Activated CD4-positive, alpha-beta T cell treated with anti-CD3 and anti-CD28 coated beads, Interleukin-2, amount 10 ng/mL, durations not matched to agents 7 days and 5 days (primary cell): Measurements from ENCODE around the gene CA6. TPM values are rescaled to one million over a fixed set of nuclear protein-coding genes. Genes with fewer than 3 reads are reported as not detected.
"Not testable (repeated sequence)": the region's sequence is repeated elsewhere in the genome, so short reads cannot be mapped to it uniquely, and the experiment has no call there.

Experiments
- CTCF ChIA-PET: fragments of 350-600 bp; sonication (Branson Sonifier 250); formaldehyde crosslinking; loops from one replicate; lab custom pipeline; 2021; ENCODE audit warnings: antibody characterized with exemption; lab: Charles Lee
- POLR2A ChIA-PET: fragments of 350-600 bp; sonication (Branson Sonifier 250); formaldehyde crosslinking; loops from one replicate; lab custom pipeline; 2021; ENCODE audit warnings: antibody characterized with exemption; lab: Charles Lee
- DNase-seq: peaks from one replicate; pipeline ENCODE4 v3.0.0-alpha.2; 2020
- H3K27ac Mint-ChIP-seq: one replicate; pipeline ENCODE4 v1.8.0; 2021; ENCODE audit warnings: mild to moderate bottlenecking, moderate library complexity, mixed read lengths
- H3K27me3 Mint-ChIP-seq: one replicate; pipeline ENCODE4 v1.8.0; 2021; ENCODE audit warnings: mixed read lengths
- H3K36me3 Mint-ChIP-seq: one replicate; pipeline ENCODE4 v1.8.0; 2021; ENCODE audit warnings: low read depth, mixed read lengths
- H3K4me1 Mint-ChIP-seq: one replicate; pipeline ENCODE4 v1.8.0; 2021; ENCODE audit warnings: mixed read lengths
- H3K4me3 Mint-ChIP-seq: one replicate; pipeline ENCODE4 v1.8.0; 2021; ENCODE audit warnings: mild to moderate bottlenecking, moderate library complexity, mixed read lengths
- H3K9me3 Mint-ChIP-seq: one replicate; pipeline ENCODE4 v1.8.0; 2021; ENCODE audit warnings: mixed read lengths
- total RNA-seq, 2 experiments: library from RNA; stranded (reverse); gene quantifications; one replicate each; pipeline ENCODE4 v1.2.3, GENCODE V29; 2021

The CA6 gene
- total RNA-seq, 2 experiments from 2014 or later = 0.25 to 0.31 TPM

DNA sequence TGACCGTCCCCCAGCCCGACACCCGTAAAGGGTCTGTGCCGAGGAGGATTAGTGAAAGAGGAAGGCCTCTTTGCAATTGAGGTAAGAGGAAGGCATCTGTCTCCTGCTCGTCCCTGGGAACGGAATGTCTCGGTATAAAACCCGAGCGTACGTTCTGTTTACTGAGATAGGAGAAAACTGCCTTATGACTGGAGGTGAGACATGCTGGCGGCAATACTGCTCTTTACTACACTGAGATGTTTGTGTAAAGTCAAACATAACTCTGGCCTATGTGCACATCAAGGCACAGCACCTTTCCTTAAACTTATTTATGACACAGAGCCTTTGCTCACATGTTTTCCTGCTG, 56.5 kb downstream of the CA6 start:
- H3K9me3 Mint-ChIP-seq, H3K27ac Mint-ChIP-seq, DNase-seq, H3K4me3 Mint-ChIP-seq, CTCF ChIA-PET, H3K36me3 Mint-ChIP-seq, POLR2A ChIA-PET: not testable (repeated sequence)
- H3K27me3 Mint-ChIP-seq = peaks cover 11% of the 10 kb centered on the region
- H3K4me1 Mint-ChIP-seq = peaks cover 11% of the 10 kb centered on the region

- no peak for DNase-seq
- peaks cover 11% of the 10 kb centered on the region for H3K4me1 Mint-ChIP-seq
- ChIA-PET POLR2A (interaction anchor here (0.7 kb wide), 2 partner anchors 145 to 520 kb away, joined by 3 read pairs; no protein-coding TSS in a partner anchor), CTCF (interaction anchor here (0.6 to 8.1 kb wide), 33 partner anchors 8 to 1060 kb away, joined by 3 to 99 read pairs (median 6); partner anchors contain the start of gene ENO1)
- H3K9me3 Mint-ChIP-seq = no peaks in the 10 kb centered on the region
- H3K27ac Mint-ChIP-seq = peak overlapping the region; percentile 46
- H3K36me3 Mint-ChIP-seq = no peaks in the 10 kb centered on the region
- H3K27me3 Mint-ChIP-seq = peaks cover 9% of the 10 kb centered on the region
- no peak overlapping the region for H3K4me3 Mint-ChIP-seq
Measured at GRCh38 chr1:9004031-9004699, 58.5 kb downstream of the CA6 start.

GRCh38 chr1:9004700-9005394, 59.2 kb downstream of the CA6 start:
- no peaks in the 10 kb centered on the region for H3K36me3 Mint-ChIP-seq
- peaks cover 13% of the 10 kb centered on the region for H3K4me1 Mint-ChIP-seq
- peak; percentile 86 for DNase-seq
- ChIA-PET POLR2A (interaction anchor here (0.6 to 0.7 kb wide), 2 partner anchors 146 to 147 kb away, joined by 3 read pairs; no protein-coding TSS in a partner anchor), CTCF (interaction anchor here (0.6 to 8.1 kb wide), 62 partner anchors 9 to 1060 kb away, joined by 3 to 99 read pairs (median 4); partner anchors contain the start of gene ENO1)
- H3K9me3 Mint-ChIP-seq = no peaks in the 10 kb centered on the region
- no peak overlapping the region for H3K4me3 Mint-ChIP-seq
- peak overlapping the region; percentile 46 for H3K27ac Mint-ChIP-seq
- H3K27me3 Mint-ChIP-seq = peaks cover 8% of the 10 kb centered on the region

DNA sequence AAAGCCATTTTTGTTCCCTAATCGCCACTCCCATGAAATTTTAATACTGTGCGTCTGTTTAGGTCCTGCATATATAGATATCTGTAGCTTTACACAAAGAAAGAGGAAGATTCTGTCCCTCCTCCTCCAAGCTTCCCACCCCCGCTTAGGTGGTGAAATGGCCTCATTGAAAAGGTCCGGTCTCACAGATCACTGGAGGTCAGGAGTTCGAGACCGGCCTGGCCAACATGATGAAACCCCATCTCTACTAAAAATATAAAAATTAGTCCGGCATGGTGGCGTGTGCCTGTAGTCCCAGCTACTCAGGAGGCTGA, 59.7 kb downstream of the CA6 start:
- CTCF ChIA-PET = interaction anchor here (0.6 to 8.1 kb wide), 49 partner anchors 9 to 536 kb away, joined by 3 to 99 read pairs (median 5); partner anchors contain the start of gene ENO1
- no peak overlapping the region for H3K27ac Mint-ChIP-seq
- peaks cover 15% of the 10 kb centered on the region for H3K4me1 Mint-ChIP-seq

DNA sequence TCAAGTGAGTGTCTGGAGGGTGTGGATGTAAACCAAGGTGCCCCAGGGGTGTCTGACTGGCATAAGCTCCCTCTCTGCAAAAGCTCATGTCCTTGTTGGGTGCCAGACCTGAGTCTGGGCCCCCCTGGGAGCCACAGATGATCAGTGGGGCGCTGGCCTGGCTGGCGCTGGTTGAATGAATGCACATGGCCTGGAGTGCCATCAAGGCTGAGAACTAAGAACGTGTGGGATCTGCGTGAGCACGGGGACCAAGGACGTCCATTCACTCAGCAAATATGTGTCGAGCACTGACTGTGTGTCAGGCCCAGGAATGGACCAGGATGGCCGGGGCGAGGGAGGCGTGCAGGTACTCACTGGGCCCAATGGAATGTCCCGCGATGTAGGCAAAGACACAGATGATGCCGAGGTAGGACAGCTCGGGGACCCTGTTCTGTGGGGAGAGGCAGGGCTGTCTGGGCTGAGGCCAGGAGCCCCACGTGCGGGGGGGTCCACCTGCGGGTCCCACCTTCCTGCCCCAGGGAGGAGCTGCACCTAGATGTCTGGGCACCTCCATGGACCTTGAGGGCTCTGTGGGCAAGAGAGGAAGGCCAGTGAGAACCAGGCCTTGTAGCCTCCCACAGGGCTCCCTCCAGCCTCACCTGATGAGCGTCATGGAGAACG, 61.4 kb downstream of the CA6 start:
- DNase-seq = no peak
- peaks cover 21% of the 10 kb centered on the region for H3K4me1 Mint-ChIP-seq
- H3K27ac Mint-ChIP-seq = no peak overlapping the region
- H3K27me3 Mint-ChIP-seq = peaks cover 13% of the 10 kb centered on the region
- no peak overlapping the region for H3K4me3 Mint-ChIP-seq
- H3K36me3 Mint-ChIP-seq = no peaks in the 10 kb centered on the region
- H3K9me3 Mint-ChIP-seq = no peaks in the 10 kb centered on the region
- CTCF ChIA-PET = interaction anchor here (0.6 to 8.1 kb wide), 3 partner anchors 10 to 398 kb away, joined by 3 to 99 read pairs (median 4); no protein-coding TSS in a partner anchor
- POLR2A ChIA-PET = no interaction called here

More for the DNA sequence above, 59.7 kb downstream of the CA6 start:
- no peaks in the 10 kb centered on the region for H3K9me3 Mint-ChIP-seq
- POLR2A ChIA-PET = no interaction called here
- no peaks in the 10 kb centered on the region for H3K36me3 Mint-ChIP-seq
- no peak overlapping the region for H3K4me3 Mint-ChIP-seq
- peaks cover 8% of the 10 kb centered on the region for H3K27me3 Mint-ChIP-seq
- DNase-seq = no peak

DNA sequence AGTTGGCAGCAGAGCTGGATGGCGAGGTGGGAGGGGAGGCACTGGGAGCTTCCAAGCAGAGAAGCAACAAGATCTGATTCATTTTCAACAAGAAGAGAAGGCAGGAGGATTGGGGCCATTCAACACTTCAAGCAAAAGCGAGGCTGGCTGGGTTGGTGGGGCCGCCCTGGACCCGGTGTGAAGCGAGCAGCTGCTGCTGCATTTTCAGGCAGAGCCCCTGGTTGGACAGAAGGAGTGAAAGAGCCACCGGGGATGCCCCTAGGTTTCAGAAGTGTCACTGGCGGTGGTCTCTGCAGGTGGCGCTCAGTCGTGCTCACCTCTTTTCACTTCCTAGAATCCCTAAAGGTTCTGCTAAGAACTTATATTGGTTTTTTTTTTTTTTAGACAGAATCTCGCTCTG, 62.6 kb downstream of the CA6 start:
- H3K36me3 Mint-ChIP-seq = no peaks in the 10 kb centered on the region
- H3K4me3 Mint-ChIP-seq = no peak overlapping the region
- ChIA-PET CTCF (interaction anchor here (0.6 to 8.1 kb wide), 4 partner anchors 11 to 93 kb away, joined by 3 to 99 read pairs (median 4); no protein-coding TSS in a partner anchor), POLR2A (no interaction called here)
- H3K27ac Mint-ChIP-seq = no peak overlapping the region
- no peak for DNase-seq
- H3K27me3 Mint-ChIP-seq = peaks cover 13% of the 10 kb centered on the region
- no peaks in the 10 kb centered on the region for H3K9me3 Mint-ChIP-seq
- peaks cover 21% of the 10 kb centered on the region for H3K4me1 Mint-ChIP-seq

DNA sequence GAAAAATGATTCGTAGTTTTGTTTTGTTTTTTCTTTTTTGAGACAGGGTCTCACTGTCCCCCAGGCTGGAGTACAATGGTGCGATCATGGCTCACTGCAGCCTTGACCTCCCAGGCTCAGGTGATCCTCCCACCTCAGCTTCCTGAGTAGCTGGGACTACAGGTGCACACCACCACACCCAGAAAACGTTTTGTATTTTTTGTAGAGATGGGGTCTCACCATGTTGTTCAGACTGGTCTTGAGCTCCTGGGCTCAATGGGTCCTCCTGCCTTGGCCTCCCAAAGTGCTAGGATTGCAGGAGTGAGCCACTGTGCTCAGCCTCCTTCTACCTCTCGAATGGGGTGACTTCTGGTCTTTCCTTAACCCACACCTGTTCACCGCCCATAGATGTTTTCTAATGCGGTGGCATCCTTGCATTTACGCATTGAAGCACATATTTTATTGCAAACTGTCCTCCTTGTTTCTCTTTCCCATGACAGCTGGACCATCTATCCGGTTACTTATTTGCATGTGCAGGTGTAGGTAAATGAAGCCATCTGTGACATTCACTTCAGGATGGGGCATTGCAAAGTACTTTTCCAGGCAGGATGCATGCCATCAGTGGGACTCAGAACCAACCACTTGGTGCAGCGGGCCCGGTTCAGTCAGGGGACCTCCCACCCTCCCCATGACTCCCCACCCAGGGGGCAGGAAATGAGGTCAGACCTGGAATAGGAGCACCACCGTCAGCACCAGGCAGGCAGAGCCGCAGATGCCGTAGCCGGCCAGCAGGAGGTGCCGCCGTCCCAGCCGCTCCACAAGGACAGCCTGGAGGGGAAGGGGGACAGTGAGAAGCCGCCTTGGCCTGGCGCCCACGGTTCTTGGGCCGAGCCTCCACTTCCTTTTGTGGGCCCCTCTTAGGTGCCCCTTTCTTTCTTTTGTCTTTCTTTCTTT, 64.0 kb downstream of the CA6 start:
- DNase-seq = peak; percentile 39
- no peaks in the 10 kb centered on the region for H3K9me3 Mint-ChIP-seq
- H3K36me3 Mint-ChIP-seq = no peaks in the 10 kb centered on the region
- ChIA-PET CTCF (interaction anchor here (8.1 kb wide), 1 partner anchor 92 kb away, joined by 99 read pairs; no protein-coding TSS in a partner anchor), POLR2A (no interaction called here)
- peaks cover 13% of the 10 kb centered on the region for H3K27me3 Mint-ChIP-seq
- no peak overlapping the region for H3K4me3 Mint-ChIP-seq
- peaks cover 16% of the 10 kb centered on the region for H3K4me1 Mint-ChIP-seq
- no peak overlapping the region for H3K27ac Mint-ChIP-seq

DNA sequence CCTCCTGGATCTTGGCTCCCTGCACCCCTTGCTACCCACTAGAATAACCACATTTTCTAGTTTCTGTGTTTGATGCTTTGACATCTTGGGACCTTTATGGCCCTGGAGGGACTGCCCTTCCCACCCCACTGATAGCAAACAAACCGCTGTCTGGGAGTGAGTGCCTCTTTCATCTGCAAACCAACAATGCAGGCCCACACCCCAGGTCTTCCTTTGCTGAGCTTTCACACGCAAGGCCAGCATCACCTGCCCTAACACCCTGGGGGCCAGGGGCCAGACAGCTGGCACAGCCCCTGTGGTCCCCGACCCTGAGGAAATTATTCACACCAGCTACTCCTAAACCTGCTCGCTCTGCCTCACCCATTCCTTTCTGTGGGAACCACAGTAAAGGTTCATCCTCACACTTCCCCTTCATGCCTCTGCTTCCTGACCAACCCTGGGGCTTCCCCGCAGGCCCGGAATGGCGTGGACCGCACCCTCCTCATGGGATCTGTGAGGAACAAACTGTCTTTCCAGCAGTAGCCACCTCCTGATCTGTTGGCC, 65.2 kb downstream of the CA6 start:
- ChIA-PET POLR2A (no interaction called here), CTCF (interaction anchor here (0.6 to 8.1 kb wide), 3 partner anchors 93 to 987 kb away, joined by 3 to 99 read pairs (median 4); no protein-coding TSS in a partner anchor)
- H3K27ac Mint-ChIP-seq = no peak overlapping the region
- DNase-seq = no peak
- no peak overlapping the region for H3K4me3 Mint-ChIP-seq
- no peaks in the 10 kb centered on the region for H3K36me3 Mint-ChIP-seq
- no peaks in the 10 kb centered on the region for H3K9me3 Mint-ChIP-seq
- H3K4me1 Mint-ChIP-seq = peaks cover 18% of the 10 kb centered on the region
- H3K27me3 Mint-ChIP-seq = peaks cover 13% of the 10 kb centered on the region

GRCh38 chr1:9013819-9014218, 68.2 kb downstream of the CA6 start:
- CTCF ChIA-PET = interaction anchor here (1.1 to 3.2 kb wide), 2 partner anchors 9 to 77 kb away, joined by 3 to 24 read pairs; no protein-coding TSS in a partner anchor
- Mint-ChIP-seq H3K4me1 (peaks cover 18% of the 10 kb centered on the region), H3K27ac (no peak overlapping the region), H3K27me3 (peaks cover 14% of the 10 kb centered on the region), H3K36me3 (no peaks in the 10 kb centered on the region), H3K4me3 (no peak overlapping the region), H3K9me3 (no peaks in the 10 kb centered on the region)
- POLR2A ChIA-PET = interaction anchor here (0.6 kb wide), 1 partner anchor 911 kb away, joined by 3 read pairs; no protein-coding TSS in a partner anchor
- no peak for DNase-seq

DNA sequence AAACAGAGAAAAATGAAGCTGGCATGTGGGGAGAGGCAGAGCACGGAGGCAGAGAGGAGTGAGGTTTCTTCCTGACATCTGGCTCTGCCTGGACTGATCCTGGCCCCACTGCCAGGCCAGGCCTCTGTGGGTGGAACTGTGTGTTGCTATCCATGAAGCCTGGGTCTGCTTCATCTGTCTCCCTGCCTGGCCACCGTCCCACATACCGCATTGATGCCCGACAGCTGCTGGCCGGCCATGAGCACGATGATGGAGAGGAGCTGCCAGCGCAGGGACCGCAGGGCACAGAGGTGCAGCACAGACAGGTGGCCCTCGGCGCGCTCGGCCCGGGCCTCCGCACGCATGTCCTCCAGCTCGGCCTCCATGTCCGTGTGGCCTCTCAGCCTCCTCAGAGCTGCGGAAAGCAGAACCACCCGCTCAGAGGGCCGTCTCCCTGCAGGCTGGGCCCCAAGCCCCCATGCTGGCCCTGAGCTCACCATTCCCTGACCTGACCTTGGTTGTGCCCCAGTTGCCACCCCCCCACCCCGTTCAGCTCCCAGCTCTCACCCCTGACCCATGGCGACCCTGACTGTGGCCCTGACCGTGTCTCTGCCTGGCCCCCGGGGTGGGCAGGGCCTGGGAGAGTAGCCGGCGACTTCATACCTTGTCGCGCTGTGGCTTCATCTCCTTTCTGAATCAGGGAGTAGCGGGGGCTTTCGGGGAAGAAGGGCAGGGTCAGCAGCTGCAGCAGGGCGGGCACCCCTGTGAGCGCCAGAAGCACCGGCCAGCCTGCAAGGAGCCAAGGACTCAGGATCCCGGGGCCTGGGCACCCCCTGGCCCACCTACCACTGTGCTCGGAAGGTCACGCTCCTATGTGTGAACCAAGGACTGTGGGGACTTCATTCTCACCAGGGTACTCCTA, 69.1 kb downstream of the CA6 start:
- Mint-ChIP-seq H3K4me1 (peaks cover 17% of the 10 kb centered on the region), H3K36me3 (no peaks in the 10 kb centered on the region), H3K9me3 (no peaks in the 10 kb centered on the region), H3K27ac (no peak overlapping the region), H3K27me3 (peaks cover 17% of the 10 kb centered on the region), H3K4me3 (no peak overlapping the region)
- ChIA-PET CTCF (interaction anchor here (0.5 to 3.2 kb wide), 6 partner anchors 10 to 127 kb away, joined by 3 to 24 read pairs (median 3); no protein-coding TSS in a partner anchor), POLR2A (interaction anchor here (0.7 kb wide), 1 partner anchor 166 kb away, joined by 5 read pairs; no protein-coding TSS in a partner anchor)
- no peak for DNase-seq

- Mint-ChIP-seq H3K27ac (no peak overlapping the region), H3K4me1 (peaks cover 10% of the 10 kb centered on the region), H3K36me3 (no peaks in the 10 kb centered on the region), H3K27me3 (peaks cover 20% of the 10 kb centered on the region), H3K4me3 (no peak overlapping the region), H3K9me3 (no peaks in the 10 kb centered on the region)
- ChIA-PET CTCF (interaction anchor here (3.2 kb wide), 1 partner anchor 12 kb away, joined by 24 read pairs; no protein-coding TSS in a partner anchor), POLR2A (no interaction called here)
- no peak for DNase-seq
Measured at GRCh38 chr1:9016455-9016854, 70.8 kb downstream of the CA6 start.
